ENCODE measurements around the gene ACER2.

GRCh38 chr9:19457693-19458009 is 48.8 kb downstream of the ACER2 start:
- TF ChIP-seq ARNTL (CRISPR knock-in tag; IDR thresholded peaks at IDR 0.05; ENCODE audit: borderline replicate concordance, low read depth) (no peak), ISL1 (CRISPR knock-in tag; IDR thresholded peaks at IDR 0.05) (no peak), PATZ1 (CRISPR knock-in tag; IDR thresholded peaks at IDR 0.05; ENCODE audit: borderline replicate concordance) (no peak), ZFP3 (CRISPR knock-in tag; IDR thresholded peaks at IDR 0.05) (no peak), PPARA (CRISPR knock-in tag; IDR thresholded peaks at IDR 0.05; ENCODE audit: borderline replicate concordance) (no peak), ZC3H10 (CRISPR knock-in tag; IDR thresholded peaks at IDR 0.05) (no peak), CSRNP3 (CRISPR knock-in tag; IDR thresholded peaks at IDR 0.05) (no peak), BACH2 (CRISPR knock-in tag; IDR thresholded peaks at IDR 0.05; ENCODE audit: borderline replicate concordance) (no peak), CREB5 (CRISPR knock-in tag; IDR thresholded peaks at IDR 0.05; ENCODE audit: low read depth) (no peak), TCF4 (CRISPR knock-in tag; IDR thresholded peaks at IDR 0.05; ENCODE audit: borderline replicate concordance) (no peak)

All from SK-N-SH treated with all-trans-retinoic acid at 6 μM for 48 hours (cell line).